H9 (cell line): ENCODE measurements around the gene ARHGAP24. TPM values are rescaled to one million over a fixed set of nuclear protein-coding genes. Genes with fewer than 3 reads are reported as not detected.

Experiments
- DNase-seq: peaks from one replicate; pipeline ENCODE4 v3.0.0-alpha.2; 2017
- H2AFZ ChIP-seq: one replicate; pipeline ENCODE4 v1.6.1; 2013; ENCODE audit warnings: mild to moderate bottlenecking, low read length, control low read depth, moderate library complexity
- H2AK5ac ChIP-seq: 2 replicates; pipeline ENCODE4 v1.6.1; 2013; ENCODE audit warnings: low read length, control low read depth, mixed read lengths; ENCODE audit not compliant: insufficient read length
- H2BK120ac ChIP-seq: one replicate; pipeline ENCODE4 v1.6.1; 2013; ENCODE audit warnings: low read depth, mild to moderate bottlenecking, low read length, control low read depth, inconsistent platforms; ENCODE audit not compliant: poor library complexity, severe bottlenecking
- H2BK12ac ChIP-seq: 2 replicates; pipeline ENCODE4 v1.6.1; 2013; ENCODE audit warnings: low read length, control low read depth, mixed read lengths, low read depth; ENCODE audit not compliant: insufficient read length
- H2BK15ac ChIP-seq: 2 replicates; pipeline ENCODE4 v1.6.1; 2013; ENCODE audit warnings: low read depth, low read length, control low read depth
- H2BK20ac ChIP-seq: one replicate; pipeline ENCODE4 v1.6.1; 2013; ENCODE audit warnings: low read depth, mild to moderate bottlenecking, low read length, control low read depth, inconsistent platforms; ENCODE audit not compliant: poor library complexity, severe bottlenecking
- H2BK5ac ChIP-seq: 2 replicates; pipeline ENCODE4 v1.6.1; 2013; ENCODE audit warnings: low read length, control low read depth, mixed read lengths; ENCODE audit not compliant: insufficient read length
- H3K14ac ChIP-seq: 2 replicates; pipeline ENCODE4 v1.6.1; 2013; ENCODE audit warnings: low read length, control low read depth; ENCODE audit not compliant: insufficient read depth
- H3K18ac ChIP-seq: 2 replicates; pipeline ENCODE4 v1.6.1; 2013; ENCODE audit warnings: low read depth, mild to moderate bottlenecking, mixed read lengths, low read length, control low read depth; ENCODE audit not compliant: insufficient read length
- H3K23ac ChIP-seq: 2 replicates; pipeline ENCODE4 v1.6.1; 2013; ENCODE audit warnings: low read length, control low read depth, mixed read lengths, low read depth; ENCODE audit not compliant: insufficient read length
- H3K23me2 ChIP-seq: 2 replicates; pipeline ENCODE4 v1.6.1; 2013; ENCODE audit warnings: low read depth, mild to moderate bottlenecking, mixed read lengths, low read length, control low read depth; ENCODE audit not compliant: insufficient read length, poor library complexity, severe bottlenecking
- H3K27ac ChIP-seq: 2 replicates; pipeline ENCODE4 v1.5.1; 2013; ENCODE audit warnings: low read length, control low read depth, mixed read lengths, low read depth; ENCODE audit not compliant: insufficient read length
- H3K27me3 ChIP-seq: 2 replicates; pipeline ENCODE4 v1.6.1; 2013; ENCODE audit warnings: low read length, control low read depth, inconsistent platforms; ENCODE audit not compliant: insufficient read depth
- H3K4ac ChIP-seq: 2 replicates; pipeline ENCODE4 v1.6.1; 2013; ENCODE audit warnings: low read depth, mild to moderate bottlenecking, control low read depth, inconsistent platforms, low read length, moderate library complexity
- H3K4me1 ChIP-seq: 2 replicates; pipeline ENCODE4 v1.6.1; 2013; ENCODE audit warnings: low read length, control low read depth, inconsistent platforms; ENCODE audit not compliant: insufficient read depth
- H3K4me2 ChIP-seq: 2 replicates; pipeline ENCODE4 v1.6.1; 2013; ENCODE audit warnings: low read length, control low read depth, mixed read lengths; ENCODE audit not compliant: insufficient read length, insufficient read depth
- H3K56ac ChIP-seq: 2 replicates; pipeline ENCODE4 v1.6.1; 2013; ENCODE audit warnings: low read depth, mild to moderate bottlenecking, mixed read lengths, low read length, control low read depth; ENCODE audit not compliant: insufficient read length
- H3K79me1 ChIP-seq: 2 replicates; pipeline ENCODE4 v1.6.1; 2013; ENCODE audit warnings: low read depth, mild to moderate bottlenecking, moderate library complexity, low read length, control low read depth, inconsistent platforms; ENCODE audit not compliant: insufficient read depth, poor library complexity, severe bottlenecking
- H3K79me2 ChIP-seq: 2 replicates; pipeline ENCODE4 v1.6.1; 2013; ENCODE audit warnings: low read length, control low read depth, inconsistent platforms; ENCODE audit not compliant: insufficient read depth
- H3K9ac ChIP-seq: 2 replicates; pipeline ENCODE4 v1.6.1; 2013; ENCODE audit warnings: low read length, control low read depth, mixed read lengths; ENCODE audit not compliant: insufficient read length; ENCODE audit errors: extremely low read depth
- H3K9me3 ChIP-seq: one replicate; pipeline ENCODE4 v1.6.1; 2013; ENCODE audit warnings: low read depth, low read length, inconsistent platforms; ENCODE audit not compliant: control insufficient read depth
- H3T11ph ChIP-seq: one replicate; pipeline ENCODE4 v1.6.1; 2013; ENCODE audit warnings: mild to moderate bottlenecking, low read length, control low read depth, inconsistent platforms
- H4K20me1 ChIP-seq: one replicate; pipeline ENCODE4 v1.6.1; 2013; ENCODE audit not compliant: control insufficient read depth, insufficient read length, insufficient read depth
- H4K5ac ChIP-seq: 2 replicates; pipeline ENCODE4 v1.6.1; 2013; ENCODE audit warnings: low read depth, mild to moderate bottlenecking, mixed read lengths, low read length, control low read depth; ENCODE audit not compliant: insufficient read length
- H4K8ac ChIP-seq: replicated peaks from 2 replicates; pipeline ENCODE4 v1.6.1; 2013; ENCODE audit warnings: low read length, control low read depth, mixed read lengths, low read depth; ENCODE audit not compliant: insufficient read length
- H4K91ac ChIP-seq: 2 replicates; pipeline ENCODE4 v1.6.1; 2013; ENCODE audit warnings: low read depth, mild to moderate bottlenecking, moderate library complexity, mixed read lengths, low read length, control low read depth; ENCODE audit not compliant: insufficient read length
- H3K27ac Mint-ChIP-seq, 3 experiments: 2 replicates in 2 of 3; 3 replicates in 1 of 3; pipeline ENCODE4 v1.8.0; 2020 to 2021; ENCODE audit warnings: mixed read lengths in 3 of 3, mild to moderate bottlenecking in 1 of 3, moderate library complexity in 1 of 3
- H3K27me3 Mint-ChIP-seq: 2 replicates; pipeline ENCODE4 v1.8.0; 2021; ENCODE audit warnings: low read depth, mild to moderate bottlenecking, moderate library complexity, mixed read lengths
- H3K36me3 Mint-ChIP-seq, 3 experiments: 2 replicates in 2 of 3; 3 replicates in 1 of 3; pipeline ENCODE4 v1.8.0; 2020 to 2021; ENCODE audit warnings: low read depth in 3 of 3, mixed read lengths in 3 of 3; ENCODE audit not compliant: insufficient read depth in 1 of 3
- H3K4me1 Mint-ChIP-seq, 2 experiments: 2 replicates each; pipeline ENCODE4 v1.8.0; 2020; ENCODE audit warnings: mixed read lengths in 2 of 2
- H3K4me3 Mint-ChIP-seq, 2 experiments: 2 replicates in 1 of 2; 3 replicates in 1 of 2; pipeline ENCODE4 v1.8.0; 2020 to 2021; ENCODE audit warnings: mild to moderate bottlenecking in 2 of 2, mixed read lengths in 2 of 2, moderate library complexity in 1 of 2
- H3K9me3 Mint-ChIP-seq, 2 experiments: 2 replicates in 1 of 2; 3 replicates in 1 of 2; pipeline ENCODE4 v1.8.0; 2020; ENCODE audit warnings: mild to moderate bottlenecking in 2 of 2, mixed read lengths in 2 of 2, moderate library complexity in 1 of 2
- CTCF ChIP-seq: fragments of 200-600 bp; sonication (generic); conservative IDR thresholded peaks from 3 replicates; pipeline ENCODE4 v1.8.0; 2021; ENCODE audit warnings: antibody characterized with exemption, mild to moderate bottlenecking
- total RNA-seq: library from RNA; stranded (reverse); gene quantifications from 2 replicates; pipeline ENCODE4 v1.2.1, GENCODE V29; 2021

The ARHGAP24 gene
- total RNA-seq, 1 experiment from 2014 or later = 0.37 TPM

GRCh38 chr4:85728464-85728863 lies 253.5 kb downstream of the ARHGAP24 start:
- no peak overlapping the region for H2BK5ac ChIP-seq
- no peak overlapping the region for H3K56ac ChIP-seq
- H3K23ac ChIP-seq = no peak overlapping the region
- H3K79me2 ChIP-seq = no peaks in the 10 kb centered on the region
- H3K27me3 ChIP-seq = no peaks in the 10 kb centered on the region
- H3K18ac ChIP-seq = no peak overlapping the region
- no peak overlapping the region for H2BK12ac ChIP-seq
- Mint-ChIP-seq H3K9me3 (no peaks in the 10 kb centered on the region), H3K4me1 (no peaks in the 10 kb centered on the region), H3K27ac (no peak overlapping the region), H3K4me3 (no peak overlapping the region), H3K36me3 (no peaks in the 10 kb centered on the region), H3K27me3 (no peaks in the 10 kb centered on the region)
- H3K4me2 ChIP-seq = no peak overlapping the region
- TF ChIP-seq CTCF = no peak
- H3K4ac ChIP-seq = no peak overlapping the region
- no peak overlapping the region for H4K8ac ChIP-seq
- H3K9me3 ChIP-seq = no peaks in the 10 kb centered on the region
- no peak overlapping the region for H3K14ac ChIP-seq
- H3T11ph ChIP-seq = no peak overlapping the region
- H3K4me1 ChIP-seq = no peaks in the 10 kb centered on the region
- H3K27ac ChIP-seq = no peak overlapping the region
- no peak overlapping the region for H2AFZ ChIP-seq
- DNase-seq = no peak
- H3K79me1 ChIP-seq = no peaks in the 10 kb centered on the region
- no peak overlapping the region for H2BK120ac ChIP-seq
- no peaks in the 10 kb centered on the region for H3K23me2 ChIP-seq
- H4K20me1 ChIP-seq = no peaks in the 10 kb centered on the region
- H2AK5ac ChIP-seq = no peak overlapping the region
- H4K5ac ChIP-seq = no peak overlapping the region
- H2BK15ac ChIP-seq = no peak overlapping the region
- H4K91ac ChIP-seq = no peak overlapping the region
- no peak overlapping the region for H3K9ac ChIP-seq
- no peak overlapping the region for H2BK20ac ChIP-seq
